ENCODE data around the gene PRR36.

DNA sequence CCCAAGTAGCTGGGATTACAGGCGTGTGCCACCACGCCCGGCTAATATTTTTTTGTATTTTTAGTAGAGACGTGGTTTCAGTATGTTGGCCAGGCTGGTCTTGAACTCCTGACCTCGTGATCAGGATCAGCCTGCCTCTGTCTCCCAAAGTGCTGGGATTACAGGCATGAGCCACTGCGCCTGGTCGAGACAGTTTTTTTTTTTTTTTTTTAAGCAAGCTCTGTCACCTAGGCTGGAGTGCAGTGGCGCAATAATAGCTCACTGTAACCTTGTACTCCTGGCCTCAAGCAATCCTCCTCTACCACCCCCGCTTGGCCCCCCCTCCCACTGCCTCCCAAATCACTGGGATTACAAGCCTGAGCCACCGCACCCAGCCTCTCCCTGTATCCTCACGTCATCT, 23.1 kb upstream of the PRR36 start:
- no peak for TF ChIP-seq POLR2A (IDR thresholded peaks at IDR 0.05)
- TF ChIP-seq, protein P1, sequence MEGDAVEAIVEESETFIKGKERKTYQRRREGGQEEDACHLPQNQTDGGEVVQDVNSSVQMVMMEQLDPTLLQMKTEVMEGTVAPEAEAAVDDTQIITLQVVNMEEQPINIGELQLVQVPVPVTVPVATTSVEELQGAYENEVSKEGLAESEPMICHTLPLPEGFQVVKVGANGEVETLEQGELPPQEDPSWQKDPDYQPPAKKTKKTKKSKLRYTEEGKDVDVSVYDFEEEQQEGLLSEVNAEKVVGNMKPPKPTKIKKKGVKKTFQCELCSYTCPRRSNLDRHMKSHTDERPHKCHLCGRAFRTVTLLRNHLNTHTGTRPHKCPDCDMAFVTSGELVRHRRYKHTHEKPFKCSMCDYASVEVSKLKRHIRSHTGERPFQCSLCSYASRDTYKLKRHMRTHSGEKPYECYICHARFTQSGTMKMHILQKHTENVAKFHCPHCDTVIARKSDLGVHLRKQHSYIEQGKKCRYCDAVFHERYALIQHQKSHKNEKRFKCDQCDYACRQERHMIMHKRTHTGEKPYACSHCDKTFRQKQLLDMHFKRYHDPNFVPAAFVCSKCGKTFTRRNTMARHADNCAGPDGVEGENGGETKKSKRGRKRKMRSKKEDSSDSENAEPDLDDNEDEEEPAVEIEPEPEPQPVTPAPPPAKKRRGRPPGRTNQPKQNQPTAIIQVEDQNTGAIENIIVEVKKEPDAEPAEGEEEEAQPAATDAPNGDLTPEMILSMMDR (IDR thresholded peaks at IDR 0.05), result no peak
